Gastroesophageal sphincter (tissue), 3 donors: ENCODE data around the gene BAD.

ENCODE experiments used
- EP300 ChIP-seq: sonication (generic); formaldehyde crosslinking; IDR thresholded peaks from one replicate; pipeline ENCODE4 v1.6.1; 2017; ENCODE audit warnings: antibody characterized with exemption, mild to moderate bottlenecking
- POLR2A ChIP-seq, 2 donors: fragments of 450-650 bp; IDR thresholded peaks; one replicate each; pipeline ENCODE4 v1.6.1; 2017; ENCODE audit warnings: antibody characterized with exemption in 2 of 2, mild to moderate bottlenecking in 2 of 2, moderate library complexity in 1 of 2
- POLR2AphosphoS5 ChIP-seq: sonication (generic); formaldehyde crosslinking; IDR thresholded peaks from one replicate; pipeline ENCODE4 v1.6.1; 2017; ENCODE audit warnings: antibody characterized with exemption
- TF ChIP-seq, protein P1 (sequence below), 4 experiments: fragments of 200-600 bp in 2 of 4; fragments of 450-650 bp in 2 of 4; sonication (generic) in 1 of 4; IDR thresholded peaks; one replicate each; pipeline ENCODE4 v1.5.1; 2017 to 2019; ENCODE audit warnings: antibody characterized with exemption in 4 of 4, mild to moderate bottlenecking in 2 of 4, moderate library complexity in 2 of 4

DNA sequence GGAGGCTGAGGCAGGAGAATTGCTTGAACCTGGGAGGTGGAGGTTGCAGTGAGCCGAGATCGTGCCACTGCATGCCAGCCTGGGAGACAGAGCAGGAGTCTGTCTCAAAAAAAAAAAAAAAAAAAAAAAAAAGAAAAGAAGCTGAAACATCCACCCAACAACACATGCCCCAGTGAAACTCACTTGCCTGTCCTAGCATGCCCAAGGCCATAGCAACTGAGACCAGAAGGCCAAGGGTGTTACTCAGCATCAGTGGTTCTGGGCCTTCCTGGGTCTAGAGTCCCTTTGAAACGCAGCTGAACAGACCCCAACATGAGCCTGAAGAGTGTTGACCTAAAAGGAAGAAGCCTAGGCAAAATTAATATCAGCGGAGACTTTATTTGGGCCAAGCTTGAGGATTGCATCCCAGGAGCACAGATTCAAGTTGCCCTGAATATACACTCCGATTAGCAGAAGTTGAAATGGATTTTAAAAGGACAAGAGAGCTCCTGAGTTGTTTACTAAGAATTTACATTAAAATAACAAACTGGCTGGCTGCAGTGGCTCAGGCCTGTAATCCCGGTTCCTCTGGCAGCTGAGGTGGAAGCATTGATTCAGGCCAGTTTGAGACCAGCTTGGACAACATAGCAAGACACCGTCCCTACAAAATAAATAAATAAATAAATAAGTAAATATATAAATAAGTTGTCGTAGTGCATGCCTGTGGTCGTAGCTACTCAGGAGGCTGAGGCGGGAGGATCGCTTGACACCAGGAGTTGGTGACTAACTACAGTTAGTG is 40.4 kb upstream of the BAD start:
- TF ChIP-seq, protein P1, sequence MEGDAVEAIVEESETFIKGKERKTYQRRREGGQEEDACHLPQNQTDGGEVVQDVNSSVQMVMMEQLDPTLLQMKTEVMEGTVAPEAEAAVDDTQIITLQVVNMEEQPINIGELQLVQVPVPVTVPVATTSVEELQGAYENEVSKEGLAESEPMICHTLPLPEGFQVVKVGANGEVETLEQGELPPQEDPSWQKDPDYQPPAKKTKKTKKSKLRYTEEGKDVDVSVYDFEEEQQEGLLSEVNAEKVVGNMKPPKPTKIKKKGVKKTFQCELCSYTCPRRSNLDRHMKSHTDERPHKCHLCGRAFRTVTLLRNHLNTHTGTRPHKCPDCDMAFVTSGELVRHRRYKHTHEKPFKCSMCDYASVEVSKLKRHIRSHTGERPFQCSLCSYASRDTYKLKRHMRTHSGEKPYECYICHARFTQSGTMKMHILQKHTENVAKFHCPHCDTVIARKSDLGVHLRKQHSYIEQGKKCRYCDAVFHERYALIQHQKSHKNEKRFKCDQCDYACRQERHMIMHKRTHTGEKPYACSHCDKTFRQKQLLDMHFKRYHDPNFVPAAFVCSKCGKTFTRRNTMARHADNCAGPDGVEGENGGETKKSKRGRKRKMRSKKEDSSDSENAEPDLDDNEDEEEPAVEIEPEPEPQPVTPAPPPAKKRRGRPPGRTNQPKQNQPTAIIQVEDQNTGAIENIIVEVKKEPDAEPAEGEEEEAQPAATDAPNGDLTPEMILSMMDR (IDR thresholded peaks at IDR 0.05) = no peak
- no peak for TF ChIP-seq POLR2A (IDR thresholded peaks at IDR 0.05)
- no peak for TF ChIP-seq POLR2AphosphoS5
- no peak for TF ChIP-seq EP300
